Parathyroid adenoma (tissue), 2 donors: ENCODE results near the gene PRKCE.

ENCODE experiments used
- H2AFZ ChIP-seq: fragments of 300-600 bp; sonication (generic); one replicate; pipeline ENCODE4 v1.7.0; 2017; ENCODE audit warnings: antibody characterized with exemption, mild to moderate bottlenecking
- H3K27ac ChIP-seq: fragments of 300-600 bp; sonication (generic); one replicate; pipeline ENCODE4 v1.7.0; 2017
- H3K27me3 ChIP-seq: fragments of 300-600 bp; sonication (generic); one replicate; pipeline ENCODE4 v1.7.0; 2017; ENCODE audit warnings: low read length; ENCODE audit not compliant: control insufficient read depth, insufficient read depth
- H3K36me3 ChIP-seq: fragments of 300-600 bp; sonication (generic); one replicate; pipeline ENCODE4 v1.7.0; 2017; ENCODE audit warnings: low read length; ENCODE audit not compliant: control insufficient read depth, insufficient read depth
- H3K4me1 ChIP-seq: fragments of 300-600 bp; sonication (generic); one replicate; pipeline ENCODE4 v1.7.0; 2017; ENCODE audit warnings: control low read depth
- H3K4me2 ChIP-seq: fragments of 300-600 bp; sonication (generic); one replicate; pipeline ENCODE4 v1.7.0; 2017; ENCODE audit warnings: low read length
- H3K4me3 ChIP-seq: fragments of 300-600 bp; sonication (generic); one replicate; pipeline ENCODE4 v1.7.0; 2017; ENCODE audit warnings: low read depth, low read length
- H3K79me2 ChIP-seq: fragments of 300-600 bp; sonication (generic); one replicate; pipeline ENCODE4 v1.7.0; 2017; ENCODE audit warnings: control low read depth
- H3K9ac ChIP-seq: fragments of 300-600 bp; sonication (generic); one replicate; pipeline ENCODE4 v1.7.0; 2017; ENCODE audit warnings: mild to moderate bottlenecking
- H3K9me3 ChIP-seq: fragments of 300-600 bp; sonication (generic); one replicate; pipeline ENCODE4 v1.7.0; 2017; ENCODE audit warnings: low read length; ENCODE audit not compliant: control insufficient read depth
- CTCF ChIP-seq: fragments of 300-600 bp; sonication (generic); IDR thresholded peaks from one replicate; pipeline ENCODE4 v1.7.0; 2017; ENCODE audit warnings: antibody characterized with exemption, mild to moderate bottlenecking
- donor health status: primary hyperparathyroidism.

The PRKCE gene

GRCh38 chr2:45747363-45747762 lies 95.9 kb downstream of the PRKCE start:
- no peak for TF ChIP-seq CTCF
- no peak overlapping the region for H3K9ac ChIP-seq
- H3K4me3 ChIP-seq, result no peak overlapping the region
- no peak overlapping the region for H3K27ac ChIP-seq
- H3K27me3 ChIP-seq, result no peaks in the 10 kb centered on the region
- no peaks in the 10 kb centered on the region for H3K9me3 ChIP-seq
- peaks cover 45% of the 10 kb centered on the region for H3K79me2 ChIP-seq
- H3K36me3 ChIP-seq, result no peaks in the 10 kb centered on the region
- peaks cover 23% of the 10 kb centered on the region for H3K4me1 ChIP-seq
- H3K4me2 ChIP-seq, result no peak overlapping the region
- no peak overlapping the region for H2AFZ ChIP-seq

- no peak overlapping the region for H3K27ac ChIP-seq
- peaks cover 54% of the 10 kb centered on the region for H3K79me2 ChIP-seq
- H2AFZ ChIP-seq, result peak overlapping the region; percentile 3
- no peak overlapping the region for H3K4me3 ChIP-seq
- no peaks in the 10 kb centered on the region for H3K36me3 ChIP-seq
- H3K4me1 ChIP-seq, result peaks cover 23% of the 10 kb centered on the region
- H3K9me3 ChIP-seq, result no peaks in the 10 kb centered on the region
- H3K9ac ChIP-seq, result no peak overlapping the region
- no peaks in the 10 kb centered on the region for H3K27me3 ChIP-seq
- no peak for TF ChIP-seq CTCF
- H3K4me2 ChIP-seq, result no peak overlapping the region
These were observed 96.8 kb downstream of the PRKCE start for GRCh38 chr2:45748239-45748638.

- TF ChIP-seq CTCF, result no peak
- H3K27ac ChIP-seq, result no peak overlapping the region
- peaks cover 24% of the 10 kb centered on the region for H3K4me1 ChIP-seq
- H2AFZ ChIP-seq, result no peak overlapping the region
- H3K79me2 ChIP-seq, result peaks cover 66% of the 10 kb centered on the region
- no peak overlapping the region for H3K4me2 ChIP-seq
- no peaks in the 10 kb centered on the region for H3K9me3 ChIP-seq
- H3K4me3 ChIP-seq, result no peak overlapping the region
- H3K36me3 ChIP-seq, result no peaks in the 10 kb centered on the region
- H3K9ac ChIP-seq, result no peak overlapping the region
- no peaks in the 10 kb centered on the region for H3K27me3 ChIP-seq
These were observed 98.5 kb downstream of the PRKCE start for GRCh38 chr2:45750001-45750400.

- Histone ChIP-seq H3K36me3 (no peaks in the 10 kb centered on the region), H3K79me2 (peaks cover 68% of the 10 kb centered on the region), H3K4me1 (peaks cover 22% of the 10 kb centered on the region), H3K27ac (no peak overlapping the region), H2AFZ (no peak overlapping the region), H3K4me3 (no peak overlapping the region), H3K27me3 (no peaks in the 10 kb centered on the region), H3K4me2 (no peak overlapping the region), H3K9me3 (no peaks in the 10 kb centered on the region), H3K9ac (no peak overlapping the region)
- TF ChIP-seq CTCF, result no peak
These were observed 99.0 kb downstream of the PRKCE start for GRCh38 chr2:45750484-45750883.

- Histone ChIP-seq H3K4me3 (no peak overlapping the region), H3K4me2 (no peak overlapping the region), H3K27ac (no peak overlapping the region), H3K79me2 (peaks cover 61% of the 10 kb centered on the region), H2AFZ (no peak overlapping the region), H3K36me3 (no peaks in the 10 kb centered on the region), H3K9ac (no peak overlapping the region), H3K4me1 (peaks cover 17% of the 10 kb centered on the region), H3K27me3 (no peaks in the 10 kb centered on the region), H3K9me3 (no peaks in the 10 kb centered on the region)
- TF ChIP-seq CTCF, result no peak
These were observed 101.9 kb downstream of the PRKCE start for GRCh38 chr2:45753381-45753780.
